Measurements from ENCODE around the gene HLA-DRB1.

The HLA-DRB1 gene

GRCh38 chr6:32558426-32559057, 31.1 kb downstream of the HLA-DRB1 start:
- TF ChIP-seq EZH2 (IDR thresholded peaks at IDR 0.05; ENCODE audit: borderline replicate concordance, low read length) (no peak), CTCF (IDR thresholded peaks at IDR 0.05; ENCODE audit: low read length) (no peak)
- H2AFZ ChIP-seq (ENCODE audit: low read length), result no peak overlapping the region
- H3F3A ChIP-seq (ENCODE audit: insufficient read depth, low read length), result no peaks in the 10 kb centered on the region
- H3K27ac ChIP-seq (ENCODE audit: low read depth, low read length, poor library complexity, severe bottlenecking), result no peak overlapping the region
- no peaks in the 10 kb centered on the region for H3K9me3 ChIP-seq (ENCODE audit: low read length)
- no peak overlapping the region for H3K9ac ChIP-seq (ENCODE audit: low read length)
- no peak overlapping the region for H3K4me2 ChIP-seq (ENCODE audit: low read length)
- H3K4me1 ChIP-seq (ENCODE audit: insufficient read depth, low read length, severe bottlenecking), result no peaks in the 10 kb centered on the region
- no peaks in the 10 kb centered on the region for H3K27me3 ChIP-seq (ENCODE audit: insufficient read depth, low read length)
- H4K20me1 ChIP-seq (ENCODE audit: insufficient read depth, low read length), result no peaks in the 10 kb centered on the region
- no peaks in the 10 kb centered on the region for H3K36me3 ChIP-seq (ENCODE audit: insufficient read depth, low read length)
- H3K4me3 ChIP-seq (ENCODE audit: low read depth, low read length, poor library complexity, severe bottlenecking), result no peak overlapping the region
- H3K9me2 ChIP-seq (ENCODE audit: low read depth, low read length), result no peaks in the 10 kb centered on the region
- H3K79me2 ChIP-seq (ENCODE audit: insufficient read depth, low read length), result no peaks in the 10 kb centered on the region

GRCh38 chr6:32554116-32554965, 35.3 kb downstream of the HLA-DRB1 start:
- Histone ChIP-seq H3K27me3 (ENCODE audit: insufficient read depth, low read length) (no peaks in the 10 kb centered on the region), H3K27ac (ENCODE audit: low read depth, low read length, poor library complexity, severe bottlenecking) (no peak overlapping the region), H3K79me2 (ENCODE audit: insufficient read depth, low read length) (no peaks in the 10 kb centered on the region), H4K20me1 (ENCODE audit: insufficient read depth, low read length) (no peaks in the 10 kb centered on the region), H3K9me3 (ENCODE audit: low read length) (no peaks in the 10 kb centered on the region), H3K4me2 (ENCODE audit: low read length) (no peak overlapping the region), H3K4me1 (ENCODE audit: insufficient read depth, low read length, severe bottlenecking) (no peaks in the 10 kb centered on the region), H3K4me3 (ENCODE audit: low read depth, low read length, poor library complexity, severe bottlenecking) (no peak overlapping the region), H2AFZ (ENCODE audit: low read length) (no peak overlapping the region), H3K36me3 (ENCODE audit: insufficient read depth, low read length) (no peaks in the 10 kb centered on the region), H3K9me2 (ENCODE audit: low read depth, low read length) (no peaks in the 10 kb centered on the region), H3F3A (ENCODE audit: insufficient read depth, low read length) (no peaks in the 10 kb centered on the region), H3K9ac (ENCODE audit: low read length) (no peak overlapping the region)
- TF ChIP-seq CTCF (IDR thresholded peaks at IDR 0.05; ENCODE audit: low read length) (no peak), EZH2 (IDR thresholded peaks at IDR 0.05; ENCODE audit: borderline replicate concordance, low read length) (no peak)

DNA sequence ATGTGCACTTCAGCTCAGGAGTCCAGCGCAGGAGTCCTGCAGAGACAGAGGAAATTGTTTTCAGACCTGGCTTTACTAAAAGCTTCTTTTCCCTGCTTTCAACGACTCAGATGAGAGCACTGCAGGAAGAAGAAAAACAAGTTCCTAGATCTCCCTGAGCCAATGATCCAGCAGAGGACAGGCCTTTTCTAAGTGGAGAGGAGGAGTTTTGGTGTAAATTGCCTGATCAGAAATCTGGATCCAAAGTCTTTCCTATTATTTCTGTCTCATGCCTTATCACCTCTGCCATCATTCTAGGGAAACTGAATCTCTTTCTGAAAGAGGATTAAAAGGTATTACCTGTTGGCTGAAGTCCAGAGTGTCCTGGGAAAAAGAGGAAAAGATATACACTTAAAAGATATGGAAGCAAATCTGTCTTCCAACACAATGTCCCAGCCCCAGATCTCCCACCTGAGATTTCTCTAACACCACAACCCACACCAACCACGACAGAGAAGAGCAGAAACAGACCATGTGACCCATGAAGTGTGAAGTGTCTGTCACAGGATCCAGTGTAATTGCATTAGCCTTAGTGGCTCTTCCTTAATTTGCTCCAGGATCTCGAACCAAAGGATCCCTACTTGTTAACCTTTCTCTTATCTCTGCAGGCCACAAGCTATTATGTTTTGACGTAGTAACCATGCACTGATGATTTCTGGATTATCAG, 36.5 kb downstream of the HLA-DRB1 start:
- Histone ChIP-seq H3K9ac (ENCODE audit: low read length) (no peak overlapping the region), H3K9me2 (ENCODE audit: low read depth, low read length) (no peaks in the 10 kb centered on the region), H4K20me1 (ENCODE audit: insufficient read depth, low read length) (no peaks in the 10 kb centered on the region), H3K4me2 (ENCODE audit: low read length) (no peak overlapping the region), H3K79me2 (ENCODE audit: insufficient read depth, low read length) (no peaks in the 10 kb centered on the region), H3K27me3 (ENCODE audit: insufficient read depth, low read length) (no peaks in the 10 kb centered on the region), H3K9me3 (ENCODE audit: low read length) (no peaks in the 10 kb centered on the region), H2AFZ (ENCODE audit: low read length) (no peak overlapping the region), H3K4me1 (ENCODE audit: insufficient read depth, low read length, severe bottlenecking) (no peaks in the 10 kb centered on the region), H3K4me3 (ENCODE audit: low read depth, low read length, poor library complexity, severe bottlenecking) (no peak overlapping the region), H3K27ac (ENCODE audit: low read depth, low read length, poor library complexity, severe bottlenecking) (no peak overlapping the region), H3F3A (ENCODE audit: insufficient read depth, low read length) (no peaks in the 10 kb centered on the region), H3K36me3 (ENCODE audit: insufficient read depth, low read length) (no peaks in the 10 kb centered on the region)
- no peak for TF ChIP-seq EZH2 (IDR thresholded peaks at IDR 0.05; ENCODE audit: borderline replicate concordance, low read length)
- no peak for TF ChIP-seq CTCF (IDR thresholded peaks at IDR 0.05; ENCODE audit: low read length)

All from OCI-LY1 (cell line).